Vagina (tissue), 2 donors: ENCODE data around the gene CRACDL. TPM values are rescaled to one million over a fixed set of nuclear protein-coding genes. Genes with fewer than 3 reads are reported as not detected.

Experiments
- DNase-seq, 2 donors: peaks; one replicate each; pipeline ENCODE4 v3.0.0-alpha.2; 2017; ENCODE audit errors: extremely low spot score in 2 of 2
- H3K27ac ChIP-seq: fragments of 200-600 bp; sonication (generic); one replicate; pipeline ENCODE4 v1.5.1; 2019
- H3K27me3 ChIP-seq: fragments of 200-600 bp; sonication (generic); one replicate; pipeline ENCODE4 v1.5.1; 2019
- H3K36me3 ChIP-seq, 2 donors: fragments of 200-600 bp; sonication (generic); one replicate each; pipeline ENCODE4 v1.5.1; 2017 to 2019
- H3K4me1 ChIP-seq: fragments of 200-600 bp; sonication (generic); one replicate; pipeline ENCODE4 v1.5.1; 2019
- H3K4me3 ChIP-seq, 2 donors: fragments of 200-600 bp; sonication (generic); 1 replicate in 1 of 2; 2 replicates in 1 of 2; pipeline ENCODE4 v1.5.1; 2016 to 2019
- H3K9me3 ChIP-seq: fragments of 200-600 bp; sonication (generic); one replicate; pipeline ENCODE4 v1.5.1; 2019
- POLR2A ChIP-seq, 2 donors: fragments of 450-650 bp; IDR thresholded peaks; one replicate each; pipeline ENCODE4 v1.6.1; 2017; ENCODE audit warnings: antibody characterized with exemption in 2 of 2, mild to moderate bottlenecking in 2 of 2, moderate library complexity in 2 of 2
- POLR2AphosphoS5 ChIP-seq, 2 donors: sonication (generic); formaldehyde crosslinking; IDR thresholded peaks; one replicate each; pipeline ENCODE4 v1.9.0; 2017; ENCODE audit warnings: antibody characterized with exemption in 2 of 2, mild to moderate bottlenecking in 2 of 2, low read depth in 1 of 2; ENCODE audit not compliant: insufficient read depth in 1 of 2
- intact Hi-C: fragments of 100-400 bp; cut with DNase I; formaldehyde crosslinking; loops from one replicate; pipeline ENCODE4 v1.15.1; 2023
- total RNA-seq: library from RNA; depleted of rRNA; stranded (reverse); fragments of >200 nt; gene quantifications from one replicate; pipeline ENCODE4 v1.2.3, GENCODE V29; 2016
- TF ChIP-seq, protein P1 (sequence below), 3 experiments: fragments of 450-650 bp in 2 of 3; fragments of 200-600 bp in 1 of 3; sonication (generic) in 1 of 3; IDR thresholded peaks; one replicate each; pipeline ENCODE4 v1.5.1; 2017 to 2019; ENCODE audit warnings: antibody characterized with exemption in 3 of 3, mild to moderate bottlenecking in 2 of 3, moderate library complexity in 2 of 3

The CRACDL gene
- total RNA-seq, 1 donor from 2014 or later = 6.4 TPM

DNA sequence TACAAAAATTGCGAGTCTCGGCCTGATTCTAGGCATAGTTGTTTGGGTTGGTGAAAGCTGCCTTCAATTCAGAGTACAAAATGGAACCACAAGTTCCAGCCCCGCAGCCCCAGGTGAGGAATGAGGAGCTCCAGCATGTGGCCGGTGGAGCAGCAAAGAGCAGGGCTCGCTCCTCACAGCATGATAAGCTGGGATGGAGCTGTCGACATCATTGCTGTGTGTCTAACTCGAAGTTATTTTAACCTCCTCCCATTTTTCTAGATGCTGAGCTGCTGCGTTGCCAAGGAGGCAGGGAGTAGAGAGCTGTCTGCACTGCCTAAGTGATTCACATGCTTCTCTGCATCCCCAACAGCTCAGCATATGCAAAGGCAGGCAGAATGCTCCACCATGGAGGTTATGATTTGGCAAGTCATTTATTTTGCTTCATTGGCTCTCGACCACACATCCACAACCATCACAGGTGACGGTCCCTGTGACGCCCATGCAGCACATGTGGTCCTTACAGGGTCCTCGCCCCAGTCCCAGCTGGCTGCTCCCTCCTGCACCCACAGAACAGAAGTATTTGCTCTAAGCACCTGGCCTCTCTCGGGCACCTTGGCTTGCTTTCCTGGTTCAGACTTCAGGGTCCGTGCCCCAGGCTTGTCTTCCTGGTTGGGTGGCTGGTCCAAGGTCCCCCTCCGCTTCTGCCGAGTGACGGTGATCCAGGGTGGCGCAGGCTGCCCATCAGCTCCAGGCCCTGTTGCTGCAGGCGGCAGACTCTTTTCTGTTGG lies 139.1 kb downstream of the CRACDL start:
- Histone ChIP-seq H3K27ac (no peak overlapping the region), H3K27me3 (no peaks in the 10 kb centered on the region), H3K36me3 (no peaks in the 10 kb centered on the region), H3K9me3 (no peaks in the 10 kb centered on the region), H3K4me1 (no peaks in the 10 kb centered on the region), H3K4me3 (no peak overlapping the region)
- intact Hi-C loops = no loop called here
- DNase-seq = peak; percentile 64 to 69
- TF ChIP-seq, protein P1, sequence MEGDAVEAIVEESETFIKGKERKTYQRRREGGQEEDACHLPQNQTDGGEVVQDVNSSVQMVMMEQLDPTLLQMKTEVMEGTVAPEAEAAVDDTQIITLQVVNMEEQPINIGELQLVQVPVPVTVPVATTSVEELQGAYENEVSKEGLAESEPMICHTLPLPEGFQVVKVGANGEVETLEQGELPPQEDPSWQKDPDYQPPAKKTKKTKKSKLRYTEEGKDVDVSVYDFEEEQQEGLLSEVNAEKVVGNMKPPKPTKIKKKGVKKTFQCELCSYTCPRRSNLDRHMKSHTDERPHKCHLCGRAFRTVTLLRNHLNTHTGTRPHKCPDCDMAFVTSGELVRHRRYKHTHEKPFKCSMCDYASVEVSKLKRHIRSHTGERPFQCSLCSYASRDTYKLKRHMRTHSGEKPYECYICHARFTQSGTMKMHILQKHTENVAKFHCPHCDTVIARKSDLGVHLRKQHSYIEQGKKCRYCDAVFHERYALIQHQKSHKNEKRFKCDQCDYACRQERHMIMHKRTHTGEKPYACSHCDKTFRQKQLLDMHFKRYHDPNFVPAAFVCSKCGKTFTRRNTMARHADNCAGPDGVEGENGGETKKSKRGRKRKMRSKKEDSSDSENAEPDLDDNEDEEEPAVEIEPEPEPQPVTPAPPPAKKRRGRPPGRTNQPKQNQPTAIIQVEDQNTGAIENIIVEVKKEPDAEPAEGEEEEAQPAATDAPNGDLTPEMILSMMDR (IDR thresholded peaks at IDR 0.05) = no peak
- TF ChIP-seq POLR2AphosphoS5 (IDR thresholded peaks at IDR 0.05; ENCODE audit: insufficient read depth in 1 of 2, low read depth in 1 of 2) (no peak), POLR2A (IDR thresholded peaks at IDR 0.05) (no peak)

DNA sequence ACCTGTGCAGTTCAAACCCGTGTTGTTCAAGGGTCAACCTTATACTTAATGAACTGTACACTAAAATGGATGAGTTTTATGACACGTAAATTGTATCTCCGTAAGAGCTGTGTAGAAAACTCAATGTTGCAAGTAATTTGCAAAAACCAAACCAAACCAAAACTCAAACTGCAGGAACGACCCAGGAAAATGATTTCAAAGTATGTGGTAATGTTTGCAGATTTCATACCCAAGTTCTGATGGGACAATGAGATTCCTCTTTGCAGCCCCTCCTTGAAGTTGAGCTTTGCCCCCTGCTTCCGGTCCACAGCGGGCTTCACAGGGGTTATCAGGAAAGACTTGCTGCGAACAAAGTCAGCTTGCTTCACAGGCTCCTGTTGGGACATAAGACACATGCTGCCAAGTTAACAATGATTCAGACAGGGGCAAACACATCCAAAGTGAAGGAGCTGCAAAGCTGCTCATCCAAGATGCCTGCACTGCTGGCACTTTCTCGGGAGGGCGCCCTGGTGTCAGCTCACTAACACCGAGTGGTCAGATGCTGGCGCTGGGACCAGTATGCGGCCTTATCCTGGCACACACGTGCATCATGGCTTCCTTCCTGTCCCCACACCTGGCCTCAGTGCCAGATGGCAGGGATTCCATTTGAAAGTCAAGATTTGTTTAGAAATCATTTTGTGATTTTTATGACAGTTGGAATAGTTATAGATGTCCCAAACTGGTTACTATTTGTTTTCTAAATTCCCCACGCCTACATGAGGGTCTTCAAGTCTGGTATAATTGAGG lies 139.9 kb downstream of the CRACDL start:
- DNase-seq = peak; percentile 37 to 69
- H3K4me1 ChIP-seq = no peaks in the 10 kb centered on the region
- H3K9me3 ChIP-seq = no peaks in the 10 kb centered on the region
- H3K36me3 ChIP-seq = no peaks in the 10 kb centered on the region
- H3K4me3 ChIP-seq = no peak overlapping the region
- no peak for TF ChIP-seq POLR2A (IDR thresholded peaks at IDR 0.05)
- TF ChIP-seq, protein P1 (IDR thresholded peaks at IDR 0.05) = no peak
- no peak for TF ChIP-seq POLR2AphosphoS5 (IDR thresholded peaks at IDR 0.05; ENCODE audit: insufficient read depth in 1 of 2, low read depth in 1 of 2)
- H3K27ac ChIP-seq = no peak overlapping the region
- intact Hi-C loops = no loop called here
- H3K27me3 ChIP-seq = no peaks in the 10 kb centered on the region

DNA sequence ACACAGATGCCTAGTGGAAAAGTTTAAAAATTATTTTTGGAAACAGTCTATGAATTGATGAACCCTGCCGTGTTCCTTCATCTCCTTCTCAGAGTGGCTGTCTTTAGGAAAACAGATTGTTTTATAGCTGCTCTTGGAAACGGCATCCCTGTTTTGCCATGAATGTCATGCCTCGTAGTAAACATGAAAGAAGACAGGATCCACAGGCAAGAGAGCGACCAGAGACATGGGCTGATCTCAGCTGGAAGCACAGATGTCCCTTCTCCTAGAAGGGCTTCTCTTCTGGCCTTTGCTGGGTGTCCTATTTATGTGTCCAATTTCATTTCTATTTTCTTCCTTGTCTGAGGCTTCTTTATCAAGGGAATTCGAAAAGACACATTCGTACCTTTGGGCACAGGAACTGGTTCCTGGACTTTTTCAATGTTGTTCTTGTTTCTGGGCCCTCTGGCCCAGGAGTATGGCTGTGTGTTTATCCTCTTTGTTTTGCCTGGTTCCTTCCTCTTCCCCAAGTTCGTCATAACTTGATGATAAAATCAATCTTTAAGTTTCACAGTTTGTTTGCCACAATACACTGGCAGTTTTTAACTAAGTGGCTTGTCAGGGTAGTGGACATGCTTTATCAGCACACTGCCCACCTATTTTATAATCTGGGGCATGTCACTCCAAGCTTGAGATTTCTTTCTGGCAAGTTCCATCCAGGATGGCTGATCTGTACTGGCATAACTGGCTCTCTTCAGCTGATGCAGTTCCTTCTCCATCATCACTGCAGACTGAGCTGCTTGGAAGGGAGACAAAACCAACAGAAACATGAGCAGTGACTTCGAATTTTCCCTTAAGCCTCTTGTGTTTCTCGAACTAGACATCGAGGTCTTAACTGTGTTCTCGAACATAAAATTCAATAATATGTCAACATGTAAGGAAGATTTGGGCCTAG lies 141.9 kb downstream of the CRACDL start:
- H3K4me1 ChIP-seq = no peaks in the 10 kb centered on the region
- H3K27ac ChIP-seq = no peak overlapping the region
- no peak overlapping the region for H3K4me3 ChIP-seq
- H3K27me3 ChIP-seq = no peaks in the 10 kb centered on the region
- no peaks in the 10 kb centered on the region for H3K9me3 ChIP-seq
- no peaks in the 10 kb centered on the region for H3K36me3 ChIP-seq
- peak; percentile 16 to 69 for DNase-seq
- intact Hi-C loops = no loop called here
- TF ChIP-seq, protein P1 (IDR thresholded peaks at IDR 0.05) = no peak
- TF ChIP-seq POLR2A (IDR thresholded peaks at IDR 0.05) (no peak), POLR2AphosphoS5 (IDR thresholded peaks at IDR 0.05; ENCODE audit: insufficient read depth in 1 of 2, low read depth in 1 of 2) (no peak)

DNA sequence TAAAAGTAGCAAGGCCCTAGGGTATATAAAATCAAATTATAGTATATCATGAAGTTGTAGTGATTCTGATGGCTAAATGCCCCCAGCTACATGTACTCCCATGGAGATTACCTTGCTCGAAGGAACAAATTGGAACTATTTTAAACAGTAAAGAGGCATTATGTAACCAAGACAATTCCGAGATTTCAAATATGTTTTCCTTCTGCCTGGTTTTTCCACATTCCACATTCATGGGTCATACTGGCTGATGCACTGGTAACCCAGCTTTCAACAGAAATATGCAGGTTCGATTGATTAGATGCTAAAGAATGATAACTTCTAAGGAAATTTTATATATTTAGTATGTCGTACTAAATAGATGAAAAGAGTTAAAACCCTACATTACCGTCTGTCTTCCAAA lies 142.8 kb downstream of the CRACDL start:
- DNase-seq = no peak
- no peaks in the 10 kb centered on the region for H3K36me3 ChIP-seq
- H3K27ac ChIP-seq = no peak overlapping the region
- H3K4me3 ChIP-seq = no peak overlapping the region
- no peak for TF ChIP-seq POLR2A (IDR thresholded peaks at IDR 0.05)
- no peaks in the 10 kb centered on the region for H3K27me3 ChIP-seq
- no peaks in the 10 kb centered on the region for H3K4me1 ChIP-seq
- no peaks in the 10 kb centered on the region for H3K9me3 ChIP-seq
- intact Hi-C loops = no loop called here

DNA sequence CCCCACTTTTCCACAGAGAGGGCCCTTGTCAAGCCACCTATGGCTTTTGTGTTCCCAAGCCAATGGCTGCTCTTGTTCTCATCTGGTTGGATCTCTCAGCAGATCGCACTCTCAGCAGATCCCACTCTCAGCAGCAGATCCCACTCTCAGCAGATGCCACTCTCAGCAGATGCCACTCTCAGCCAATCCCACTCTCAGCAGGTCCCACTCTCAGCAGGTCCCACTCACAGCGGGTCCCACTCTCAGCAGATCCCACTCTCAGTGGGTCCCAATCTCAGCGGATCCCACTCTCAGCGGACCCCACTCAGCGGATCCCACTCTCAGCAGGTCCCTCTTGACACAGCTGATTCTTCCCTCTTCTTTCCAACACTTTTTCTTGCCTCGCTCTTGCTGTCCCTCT lies 145.8 kb downstream of the CRACDL start:
- intact Hi-C loops = no loop called here
- no peak overlapping the region for H3K4me3 ChIP-seq
- no peaks in the 10 kb centered on the region for H3K4me1 ChIP-seq
- no peaks in the 10 kb centered on the region for H3K27me3 ChIP-seq
- DNase-seq = peak in 1 of 2 donors; percentile 46
- no peak for TF ChIP-seq POLR2A (IDR thresholded peaks at IDR 0.05)
- TF ChIP-seq, protein P1 (IDR thresholded peaks at IDR 0.05) = no peak
- TF ChIP-seq POLR2AphosphoS5 (IDR thresholded peaks at IDR 0.05; ENCODE audit: insufficient read depth in 1 of 2, low read depth in 1 of 2) = no peak
- H3K9me3 ChIP-seq = no peaks in the 10 kb centered on the region
- no peaks in the 10 kb centered on the region for H3K36me3 ChIP-seq
- H3K27ac ChIP-seq = no peak overlapping the region
